ENCODE measurements around the gene UCP3. TPM values are rescaled to one million over a fixed set of nuclear protein-coding genes. Genes with fewer than 3 reads are reported as not detected.
A peak's percentile ranks its signal among the peaks of the same experiment; 100 is the strongest.

UCP3 gene
- total RNA-seq, 2 experiments from 2014 or later: 2.4 to 3.2 TPM

GRCh38 chr11:73974604-73975478, 34.0 kb downstream of the UCP3 start:
- ChIA-PET POLR2A (no interaction called here), CTCF (ENCODE audit: unreplicated experiment) (no interaction called here)
- BruUV-seq (replicated peaks): TSS peak; percentile 18
- Histone ChIP-seq H3K9me3 (ENCODE audit: low read length) (no peaks in the 10 kb centered on the region), H4K20me1 (ENCODE audit: insufficient read depth, low read length) (peaks cover 27% of the 10 kb centered on the region; the same call in 1 of the 2 replicates), H2AFZ (ENCODE audit: low read length) (no peak overlapping the region), H3K4me1 (ENCODE audit: insufficient read depth, low read length, poor library complexity, severe bottlenecking) (peaks cover 64% of the 10 kb centered on the region), H3K4me3 (ENCODE audit: low read depth, low read length, poor library complexity, severe bottlenecking) (no peak overlapping the region), H3K27ac (ENCODE audit: low read depth, low read length, poor library complexity, severe bottlenecking) (peak overlapping the region; percentile 8), H3K9me2 (ENCODE audit: insufficient read depth, low read length) (no peaks in the 10 kb centered on the region), H3K4me2 (ENCODE audit: low read length) (no peak overlapping the region), H3K79me2 (ENCODE audit: insufficient read depth, low read depth, low read length) (peaks cover 35% of the 10 kb centered on the region), H3K36me3 (ENCODE audit: insufficient read depth, low read length) (peaks cover 72% of the 10 kb centered on the region)
- no peak for DNase-seq (ENCODE audit: low spot score)
- intact Hi-C loops (cut with micrococcal nuclease; ENCODE audit: unreplicated experiment): no loop called here
- TF ChIP-seq EZH2phosphoT487 (IDR thresholded peaks at IDR 0.05; ENCODE audit: borderline replicate concordance, low read depth, low read length): no peak
- TF ChIP-seq, protein P1, sequence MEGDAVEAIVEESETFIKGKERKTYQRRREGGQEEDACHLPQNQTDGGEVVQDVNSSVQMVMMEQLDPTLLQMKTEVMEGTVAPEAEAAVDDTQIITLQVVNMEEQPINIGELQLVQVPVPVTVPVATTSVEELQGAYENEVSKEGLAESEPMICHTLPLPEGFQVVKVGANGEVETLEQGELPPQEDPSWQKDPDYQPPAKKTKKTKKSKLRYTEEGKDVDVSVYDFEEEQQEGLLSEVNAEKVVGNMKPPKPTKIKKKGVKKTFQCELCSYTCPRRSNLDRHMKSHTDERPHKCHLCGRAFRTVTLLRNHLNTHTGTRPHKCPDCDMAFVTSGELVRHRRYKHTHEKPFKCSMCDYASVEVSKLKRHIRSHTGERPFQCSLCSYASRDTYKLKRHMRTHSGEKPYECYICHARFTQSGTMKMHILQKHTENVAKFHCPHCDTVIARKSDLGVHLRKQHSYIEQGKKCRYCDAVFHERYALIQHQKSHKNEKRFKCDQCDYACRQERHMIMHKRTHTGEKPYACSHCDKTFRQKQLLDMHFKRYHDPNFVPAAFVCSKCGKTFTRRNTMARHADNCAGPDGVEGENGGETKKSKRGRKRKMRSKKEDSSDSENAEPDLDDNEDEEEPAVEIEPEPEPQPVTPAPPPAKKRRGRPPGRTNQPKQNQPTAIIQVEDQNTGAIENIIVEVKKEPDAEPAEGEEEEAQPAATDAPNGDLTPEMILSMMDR (conservative IDR thresholded peaks at IDR 0.05; ENCODE audit: low read length): no peak

- TSS peak; percentile 23 for BruUV-seq (replicated peaks)
- Histone ChIP-seq H3K27ac (ENCODE audit: low read depth, low read length, poor library complexity, severe bottlenecking) (peak overlapping the region; percentile 26), H3K4me3 (ENCODE audit: low read depth, low read length, poor library complexity, severe bottlenecking) (no peak overlapping the region), H3K36me3 (ENCODE audit: insufficient read depth, low read length) (peaks cover 52% of the 10 kb centered on the region), H4K20me1 (ENCODE audit: insufficient read depth, low read length) (0 out of 2 replicates have a peak, but pooled peaks cover 14% of the 10 kb centered on the region), H3K9me3 (ENCODE audit: low read length) (no peaks in the 10 kb centered on the region), H3K4me1 (ENCODE audit: insufficient read depth, low read length, poor library complexity, severe bottlenecking) (peaks cover 49% of the 10 kb centered on the region), H2AFZ (ENCODE audit: low read length) (no peak overlapping the region), H3K79me2 (ENCODE audit: insufficient read depth, low read depth, low read length) (peaks cover 15% of the 10 kb centered on the region; the same call in 1 of the 2 replicates), H3K9me2 (ENCODE audit: insufficient read depth, low read length) (no peaks in the 10 kb centered on the region), H3K4me2 (ENCODE audit: low read length) (no peak overlapping the region)
- ChIA-PET POLR2A (interaction anchor here (0.6 to 1.4 kb wide), 5 partner anchors 9 to 26 kb away, joined by 3 to 4 read pairs (median 4); no protein-coding TSS in a partner anchor), CTCF (ENCODE audit: unreplicated experiment) (interaction anchor here (1.0 kb wide), 1 partner anchor 14 kb away, joined by 3 read pairs; no protein-coding TSS in a partner anchor)
- TF ChIP-seq EZH2phosphoT487 (IDR thresholded peaks at IDR 0.05; ENCODE audit: borderline replicate concordance, low read depth, low read length): no peak
- TF ChIP-seq, protein P1 (conservative IDR thresholded peaks at IDR 0.05; ENCODE audit: low read length): no peak
- DNase-seq (ENCODE audit: low spot score): peak; percentile 30
- intact Hi-C loops (cut with micrococcal nuclease; ENCODE audit: unreplicated experiment): no loop called here
These were observed 36.0 kb downstream of the UCP3 start for GRCh38 chr11:73972620-73973449.
